H9 (cell line): ENCODE results near the gene CCDC70. TPM values are rescaled to one million over a fixed set of nuclear protein-coding genes. Genes with fewer than 3 reads are reported as not detected.

Experiments used
- DNase-seq: peaks from one replicate; pipeline ENCODE4 v3.0.0-alpha.2; 2017
- H2AFZ ChIP-seq: one replicate; pipeline ENCODE4 v1.6.1; 2013; ENCODE audit warnings: mild to moderate bottlenecking, low read length, control low read depth, moderate library complexity
- H2AK5ac ChIP-seq: 2 replicates; pipeline ENCODE4 v1.6.1; 2013; ENCODE audit warnings: low read length, control low read depth, mixed read lengths; ENCODE audit not compliant: insufficient read length
- H2BK120ac ChIP-seq: one replicate; pipeline ENCODE4 v1.6.1; 2013; ENCODE audit warnings: low read depth, mild to moderate bottlenecking, low read length, control low read depth, inconsistent platforms; ENCODE audit not compliant: poor library complexity, severe bottlenecking
- H2BK12ac ChIP-seq: 2 replicates; pipeline ENCODE4 v1.6.1; 2013; ENCODE audit warnings: low read length, control low read depth, mixed read lengths, low read depth; ENCODE audit not compliant: insufficient read length
- H2BK15ac ChIP-seq: 2 replicates; pipeline ENCODE4 v1.6.1; 2013; ENCODE audit warnings: low read depth, low read length, control low read depth
- H2BK20ac ChIP-seq: one replicate; pipeline ENCODE4 v1.6.1; 2013; ENCODE audit warnings: low read depth, mild to moderate bottlenecking, low read length, control low read depth, inconsistent platforms; ENCODE audit not compliant: poor library complexity, severe bottlenecking
- H2BK5ac ChIP-seq: 2 replicates; pipeline ENCODE4 v1.6.1; 2013; ENCODE audit warnings: low read length, control low read depth, mixed read lengths; ENCODE audit not compliant: insufficient read length
- H3K14ac ChIP-seq: 2 replicates; pipeline ENCODE4 v1.6.1; 2013; ENCODE audit warnings: low read length, control low read depth; ENCODE audit not compliant: insufficient read depth
- H3K18ac ChIP-seq: 2 replicates; pipeline ENCODE4 v1.6.1; 2013; ENCODE audit warnings: low read depth, mild to moderate bottlenecking, mixed read lengths, low read length, control low read depth; ENCODE audit not compliant: insufficient read length
- H3K23ac ChIP-seq: 2 replicates; pipeline ENCODE4 v1.6.1; 2013; ENCODE audit warnings: low read length, control low read depth, mixed read lengths, low read depth; ENCODE audit not compliant: insufficient read length
- H3K23me2 ChIP-seq: 2 replicates; pipeline ENCODE4 v1.6.1; 2013; ENCODE audit warnings: low read depth, mild to moderate bottlenecking, mixed read lengths, low read length, control low read depth; ENCODE audit not compliant: insufficient read length, poor library complexity, severe bottlenecking
- H3K27ac ChIP-seq: 2 replicates; pipeline ENCODE4 v1.5.1; 2013; ENCODE audit warnings: low read length, control low read depth, mixed read lengths, low read depth; ENCODE audit not compliant: insufficient read length
- H3K27me3 ChIP-seq: 2 replicates; pipeline ENCODE4 v1.6.1; 2013; ENCODE audit warnings: low read length, control low read depth, inconsistent platforms; ENCODE audit not compliant: insufficient read depth
- H3K4ac ChIP-seq: 2 replicates; pipeline ENCODE4 v1.6.1; 2013; ENCODE audit warnings: low read depth, mild to moderate bottlenecking, control low read depth, inconsistent platforms, low read length, moderate library complexity
- H3K4me1 ChIP-seq: 2 replicates; pipeline ENCODE4 v1.6.1; 2013; ENCODE audit warnings: low read length, control low read depth, inconsistent platforms; ENCODE audit not compliant: insufficient read depth
- H3K4me2 ChIP-seq: 2 replicates; pipeline ENCODE4 v1.6.1; 2013; ENCODE audit warnings: low read length, control low read depth, mixed read lengths; ENCODE audit not compliant: insufficient read length, insufficient read depth
- H3K56ac ChIP-seq: 2 replicates; pipeline ENCODE4 v1.6.1; 2013; ENCODE audit warnings: low read depth, mild to moderate bottlenecking, mixed read lengths, low read length, control low read depth; ENCODE audit not compliant: insufficient read length
- H3K79me1 ChIP-seq: 2 replicates; pipeline ENCODE4 v1.6.1; 2013; ENCODE audit warnings: low read depth, mild to moderate bottlenecking, moderate library complexity, low read length, control low read depth, inconsistent platforms; ENCODE audit not compliant: insufficient read depth, poor library complexity, severe bottlenecking
- H3K79me2 ChIP-seq: 2 replicates; pipeline ENCODE4 v1.6.1; 2013; ENCODE audit warnings: low read length, control low read depth, inconsistent platforms; ENCODE audit not compliant: insufficient read depth
- H3K9ac ChIP-seq: 2 replicates; pipeline ENCODE4 v1.6.1; 2013; ENCODE audit warnings: low read length, control low read depth, mixed read lengths; ENCODE audit not compliant: insufficient read length; ENCODE audit errors: extremely low read depth
- H3K9me3 ChIP-seq: one replicate; pipeline ENCODE4 v1.6.1; 2013; ENCODE audit warnings: low read depth, low read length, inconsistent platforms; ENCODE audit not compliant: control insufficient read depth
- H3T11ph ChIP-seq: one replicate; pipeline ENCODE4 v1.6.1; 2013; ENCODE audit warnings: mild to moderate bottlenecking, low read length, control low read depth, inconsistent platforms
- H4K20me1 ChIP-seq: one replicate; pipeline ENCODE4 v1.6.1; 2013; ENCODE audit not compliant: control insufficient read depth, insufficient read length, insufficient read depth
- H4K5ac ChIP-seq: 2 replicates; pipeline ENCODE4 v1.6.1; 2013; ENCODE audit warnings: low read depth, mild to moderate bottlenecking, mixed read lengths, low read length, control low read depth; ENCODE audit not compliant: insufficient read length
- H4K8ac ChIP-seq: replicated peaks from 2 replicates; pipeline ENCODE4 v1.6.1; 2013; ENCODE audit warnings: low read length, control low read depth, mixed read lengths, low read depth; ENCODE audit not compliant: insufficient read length
- H4K91ac ChIP-seq: 2 replicates; pipeline ENCODE4 v1.6.1; 2013; ENCODE audit warnings: low read depth, mild to moderate bottlenecking, moderate library complexity, mixed read lengths, low read length, control low read depth; ENCODE audit not compliant: insufficient read length
- H3K27ac Mint-ChIP-seq, 3 experiments: 2 replicates in 2 of 3; 3 replicates in 1 of 3; pipeline ENCODE4 v1.8.0; 2020 to 2021; ENCODE audit warnings: mixed read lengths in 3 of 3, mild to moderate bottlenecking in 1 of 3, moderate library complexity in 1 of 3
- H3K27me3 Mint-ChIP-seq: 2 replicates; pipeline ENCODE4 v1.8.0; 2021; ENCODE audit warnings: low read depth, mild to moderate bottlenecking, moderate library complexity, mixed read lengths
- H3K36me3 Mint-ChIP-seq, 3 experiments: 2 replicates in 2 of 3; 3 replicates in 1 of 3; pipeline ENCODE4 v1.8.0; 2020 to 2021; ENCODE audit warnings: low read depth in 3 of 3, mixed read lengths in 3 of 3; ENCODE audit not compliant: insufficient read depth in 1 of 3
- H3K4me1 Mint-ChIP-seq, 2 experiments: 2 replicates each; pipeline ENCODE4 v1.8.0; 2020; ENCODE audit warnings: mixed read lengths in 2 of 2
- H3K4me3 Mint-ChIP-seq, 2 experiments: 2 replicates in 1 of 2; 3 replicates in 1 of 2; pipeline ENCODE4 v1.8.0; 2020 to 2021; ENCODE audit warnings: mild to moderate bottlenecking in 2 of 2, mixed read lengths in 2 of 2, moderate library complexity in 1 of 2
- H3K9me3 Mint-ChIP-seq, 2 experiments: 2 replicates in 1 of 2; 3 replicates in 1 of 2; pipeline ENCODE4 v1.8.0; 2020; ENCODE audit warnings: mild to moderate bottlenecking in 2 of 2, mixed read lengths in 2 of 2, moderate library complexity in 1 of 2
- CTCF ChIP-seq: fragments of 200-600 bp; sonication (generic); conservative IDR thresholded peaks from 3 replicates; pipeline ENCODE4 v1.8.0; 2021; ENCODE audit warnings: antibody characterized with exemption, mild to moderate bottlenecking
- WGBS: extraction: QIAGEN DNeasy Blood & Tissue Kit; methylation state at CpG from one replicate; pipeline ENCODE4 v1.1.7; 2013; ENCODE audit warnings: missing lambda C conversion rate, low lambda C conversion rate, mixed read lengths; ENCODE audit not compliant: insufficient read length; ENCODE audit errors: extremely low coverage; 5-methylcytosine and 5-hydroxymethylcytosine counted together
- total RNA-seq: library from RNA; stranded (reverse); gene quantifications from 2 replicates; pipeline ENCODE4 v1.2.1, GENCODE V29; 2021

The CCDC70 gene
- total RNA-seq, 1 experiment from 2014 or later = not detected

GRCh38 chr13:51814071-51814470 lies 47.7 kb upstream of the CCDC70 start:
- H3K4me1 ChIP-seq = peaks cover 6% of the 10 kb centered on the region; the same call in 1 of the 2 replicates
- H3K14ac ChIP-seq = no peak overlapping the region
- no peak overlapping the region for H4K5ac ChIP-seq
- H3K56ac ChIP-seq = no peak overlapping the region
- no peak overlapping the region for H4K8ac ChIP-seq
- no peaks in the 10 kb centered on the region for H3K79me1 ChIP-seq
- H3K18ac ChIP-seq = no peak overlapping the region
- no peak overlapping the region for H2BK5ac ChIP-seq
- no CpG with 5 or more reads among the region's 2 CpGs for WGBS
- no peaks in the 10 kb centered on the region for H4K20me1 ChIP-seq
- H3K27me3 ChIP-seq = no peaks in the 10 kb centered on the region
- no peak overlapping the region for H4K91ac ChIP-seq
- H2BK12ac ChIP-seq = no peak overlapping the region
- H3K23me2 ChIP-seq = peaks cover 3% of the 10 kb centered on the region
- Mint-ChIP-seq H3K36me3 (no peaks in the 10 kb centered on the region), H3K27ac (no peak overlapping the region), H3K4me1 (peaks cover 31 to 32% of the 10 kb centered on the region in 2 experiments), H3K4me3 (no peak overlapping the region), H3K27me3 (peaks cover 2% of the 10 kb centered on the region), H3K9me3 (no peaks in the 10 kb centered on the region)
- H2AFZ ChIP-seq = no peak overlapping the region
- no peaks in the 10 kb centered on the region for H3K9me3 ChIP-seq
- H3K9ac ChIP-seq = no peak overlapping the region
- no peak overlapping the region for H2AK5ac ChIP-seq
- no peak overlapping the region for H2BK120ac ChIP-seq
- no peak overlapping the region for H3K27ac ChIP-seq
- no peaks in the 10 kb centered on the region for H3K79me2 ChIP-seq
- no peak overlapping the region for H3K4me2 ChIP-seq
- no peak for TF ChIP-seq CTCF
- no peak for DNase-seq
- no peak overlapping the region for H2BK20ac ChIP-seq
- H3K23ac ChIP-seq = no peak overlapping the region
- H3T11ph ChIP-seq = no peak overlapping the region
- H3K4ac ChIP-seq = no peak overlapping the region
- no peak overlapping the region for H2BK15ac ChIP-seq
